ENCODE data around the gene SAA4.

DNA sequence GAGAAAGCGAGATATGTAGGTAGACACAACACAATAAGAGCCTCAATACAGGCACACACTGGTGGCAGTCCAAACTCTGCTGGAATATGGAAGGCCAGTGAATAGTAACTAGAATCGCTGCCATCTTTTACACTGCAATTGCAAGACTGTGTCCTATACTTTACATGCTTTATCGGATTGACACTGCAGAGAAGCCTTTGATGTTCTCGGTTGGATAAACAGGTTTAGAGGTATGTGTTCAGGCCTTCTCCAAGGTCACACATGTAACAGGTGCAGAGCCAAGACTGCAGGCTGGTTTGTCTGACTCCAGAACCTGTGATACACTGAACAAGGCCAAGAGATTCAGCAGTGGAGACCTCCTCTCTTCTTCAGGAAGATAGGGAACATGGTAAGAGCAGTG is 34.6 kb upstream of the SAA4 start:
- TF ChIP-seq, protein P1, sequence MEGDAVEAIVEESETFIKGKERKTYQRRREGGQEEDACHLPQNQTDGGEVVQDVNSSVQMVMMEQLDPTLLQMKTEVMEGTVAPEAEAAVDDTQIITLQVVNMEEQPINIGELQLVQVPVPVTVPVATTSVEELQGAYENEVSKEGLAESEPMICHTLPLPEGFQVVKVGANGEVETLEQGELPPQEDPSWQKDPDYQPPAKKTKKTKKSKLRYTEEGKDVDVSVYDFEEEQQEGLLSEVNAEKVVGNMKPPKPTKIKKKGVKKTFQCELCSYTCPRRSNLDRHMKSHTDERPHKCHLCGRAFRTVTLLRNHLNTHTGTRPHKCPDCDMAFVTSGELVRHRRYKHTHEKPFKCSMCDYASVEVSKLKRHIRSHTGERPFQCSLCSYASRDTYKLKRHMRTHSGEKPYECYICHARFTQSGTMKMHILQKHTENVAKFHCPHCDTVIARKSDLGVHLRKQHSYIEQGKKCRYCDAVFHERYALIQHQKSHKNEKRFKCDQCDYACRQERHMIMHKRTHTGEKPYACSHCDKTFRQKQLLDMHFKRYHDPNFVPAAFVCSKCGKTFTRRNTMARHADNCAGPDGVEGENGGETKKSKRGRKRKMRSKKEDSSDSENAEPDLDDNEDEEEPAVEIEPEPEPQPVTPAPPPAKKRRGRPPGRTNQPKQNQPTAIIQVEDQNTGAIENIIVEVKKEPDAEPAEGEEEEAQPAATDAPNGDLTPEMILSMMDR (IDR thresholded peaks at IDR 0.05; ENCODE audit: low read depth, low read length, poor library complexity, severe bottlenecking) = no peak
- no peak for TF ChIP-seq EZH2phosphoT487 (IDR thresholded peaks at IDR 0.05; ENCODE audit: borderline replicate concordance, low read length)
